ENCODE data around the gene RFXANK.
"Not testable (repeated sequence)": the region's sequence is repeated elsewhere in the genome, so short reads cannot be mapped to it uniquely, and the experiment has no call there.

RFXANK gene, protein sequence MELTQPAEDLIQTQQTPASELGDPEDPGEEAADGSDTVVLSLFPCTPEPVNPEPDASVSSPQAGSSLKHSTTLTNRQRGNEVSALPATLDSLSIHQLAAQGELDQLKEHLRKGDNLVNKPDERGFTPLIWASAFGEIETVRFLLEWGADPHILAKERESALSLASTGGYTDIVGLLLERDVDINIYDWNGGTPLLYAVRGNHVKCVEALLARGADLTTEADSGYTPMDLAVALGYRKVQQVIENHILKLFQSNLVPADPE

DNA sequence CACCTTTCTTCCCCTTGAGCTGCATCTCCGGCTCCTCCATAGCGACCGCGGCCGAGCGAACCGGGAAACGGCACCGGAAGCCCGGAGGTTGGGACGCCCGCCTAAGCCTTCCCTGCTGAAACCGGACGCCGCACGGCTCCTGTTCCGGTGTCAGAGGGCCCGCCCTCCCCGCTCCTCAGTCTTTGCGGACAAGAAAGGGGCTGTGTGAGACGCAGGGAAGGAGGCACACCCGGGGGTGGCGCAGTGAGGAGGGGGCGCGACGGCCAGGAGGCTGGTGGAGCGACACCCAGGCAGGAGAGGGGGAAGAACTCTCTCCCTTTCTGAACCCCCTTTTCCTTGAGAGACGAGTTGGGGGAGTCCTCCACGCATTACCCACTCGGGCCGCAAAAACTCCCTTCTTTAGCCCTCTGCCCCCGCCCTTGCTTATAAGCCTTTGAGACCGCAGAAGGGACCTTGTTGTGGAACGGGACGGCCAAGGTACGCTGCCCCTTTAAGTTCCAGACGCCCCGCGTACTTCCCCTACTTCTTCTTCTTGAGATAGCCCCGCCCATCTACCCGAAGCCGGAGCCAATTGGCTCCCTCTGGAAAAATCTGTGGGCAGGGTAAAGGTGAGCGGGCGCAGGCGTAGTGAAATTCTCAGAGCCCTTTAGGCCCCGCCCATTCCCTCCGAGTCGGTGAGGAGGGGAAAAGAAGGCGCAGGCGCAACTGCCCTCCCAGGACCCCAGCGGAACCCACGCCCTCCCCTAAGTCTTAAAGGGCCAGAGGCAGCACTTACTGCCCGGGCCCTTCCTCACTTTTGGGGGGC is at the start of gene RFXANK, which contains the start of gene BORCS8:
RFXANK (plus strand) TSS at position 181 of the 805 bp plus-strand sequence. CDS start 1,689 bp downstream, outside the sequence.
BORCS8 (minus strand) TSS at position 75 of the 805 bp plus-strand sequence; CDS start at position 40, 35 bp downstream.
- peak; percentile 97 for DNase-seq

DNA sequence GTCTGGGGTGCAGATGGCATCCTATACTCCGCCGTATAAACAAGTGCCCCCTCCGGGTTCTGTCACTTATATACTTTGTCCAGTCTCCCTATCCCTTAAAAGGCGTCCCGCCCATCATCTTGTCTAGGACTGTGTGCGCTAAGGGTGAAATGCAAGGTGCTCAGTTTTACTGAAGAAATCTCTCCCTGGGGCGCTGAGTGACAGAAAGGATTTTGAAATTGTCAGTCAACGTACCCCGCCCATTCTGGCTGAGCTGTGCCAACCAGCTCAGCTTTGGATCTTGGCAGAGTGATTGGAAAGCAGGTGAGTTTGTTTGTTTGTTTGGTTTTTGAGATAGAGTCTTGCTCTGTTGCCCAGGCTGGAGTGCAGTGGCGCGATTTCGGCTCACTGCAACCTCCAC is 49.7 kb upstream of the RFXANK start:
- no peak for DNase-seq

GRCh38 chr19:19145281-19145680 is 46.8 kb upstream of the RFXANK start:
- DNase-seq = no peak

GRCh38 chr19:19145684-19146608 is 46.1 kb upstream of the RFXANK start:
- DNase-seq = peak; percentile 87

DNA sequence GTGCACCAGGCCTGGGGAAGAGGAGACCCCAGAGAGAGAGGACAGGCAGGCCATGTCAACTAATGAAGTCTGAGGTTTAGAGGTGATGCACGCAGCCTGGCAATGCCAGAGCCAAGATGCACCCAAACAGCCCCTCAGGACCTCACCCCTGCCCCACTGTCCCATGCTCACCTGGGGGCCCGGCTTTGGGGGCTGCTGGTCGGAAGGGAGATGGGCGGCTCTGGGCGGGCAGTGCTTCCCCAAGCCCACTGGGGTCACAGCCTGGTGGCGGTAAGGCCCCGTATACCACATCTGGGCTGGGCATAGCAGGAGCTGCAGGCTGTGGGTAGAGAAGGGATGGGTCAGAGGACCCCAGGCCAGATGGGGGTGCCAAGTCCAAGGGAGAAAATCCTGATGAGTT is 45.2 kb upstream of the RFXANK start:
- no peak for DNase-seq

DNA sequence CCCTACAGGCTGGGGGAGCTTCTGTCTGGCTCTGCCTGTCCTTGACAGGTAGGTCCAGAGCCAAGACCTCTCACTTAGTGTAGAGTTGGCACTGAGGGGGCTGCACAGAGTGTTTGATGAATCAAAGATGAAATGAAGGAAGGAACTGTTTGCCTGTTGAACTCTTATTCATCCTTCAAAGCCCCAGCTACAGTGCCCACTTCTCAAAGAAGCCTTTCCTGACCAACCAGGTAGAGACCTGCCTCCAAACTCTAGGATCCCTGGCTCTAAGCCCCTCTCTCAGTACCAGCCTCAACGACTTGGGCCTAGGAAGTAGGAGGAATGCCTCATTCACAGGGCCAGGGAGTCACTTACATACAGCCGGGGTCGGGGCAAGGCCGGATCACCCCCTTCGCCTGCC is 44.7 kb upstream of the RFXANK start:
- DNase-seq = no peak

DNA sequence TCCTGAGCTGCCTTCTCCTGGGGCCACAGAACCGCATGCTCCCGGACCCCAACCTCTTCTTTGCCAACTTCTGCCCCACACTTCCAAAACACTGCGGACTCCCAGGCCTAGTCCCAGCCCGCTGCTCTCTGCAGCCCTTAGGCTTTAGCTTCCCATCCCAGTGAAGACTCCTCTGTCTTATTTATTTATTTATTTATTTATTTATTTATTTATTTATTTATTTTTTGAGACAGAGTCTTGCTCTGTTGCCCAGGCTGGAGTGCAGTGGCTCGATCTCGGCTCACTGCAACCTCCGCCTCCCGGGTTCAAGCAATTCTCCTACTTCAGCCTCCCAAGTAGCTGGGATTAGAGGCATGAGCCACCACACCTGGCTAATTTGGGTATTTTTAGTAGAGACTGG is 43.6 kb upstream of the RFXANK start:
- not testable (repeated sequence) for DNase-seq

DNA sequence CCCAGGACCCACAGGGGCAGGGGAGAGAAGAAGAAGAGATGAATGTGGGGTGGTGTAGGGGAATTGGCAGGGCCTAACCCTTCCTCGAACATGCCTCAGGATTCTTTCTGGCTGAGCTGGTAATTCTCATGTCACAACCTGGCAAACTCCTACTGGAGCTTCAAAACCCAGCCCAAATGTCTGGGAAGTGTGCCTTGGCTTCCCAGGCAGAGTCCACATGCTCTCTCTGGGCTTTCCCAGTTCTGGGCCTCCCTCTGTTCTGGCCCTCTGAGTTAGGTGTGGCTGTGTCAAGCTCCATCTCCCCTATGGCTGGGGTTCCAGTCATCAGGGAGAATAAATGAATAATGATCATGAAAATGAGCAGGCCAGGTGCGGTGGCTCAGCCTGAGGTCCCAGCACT is 42.6 kb upstream of the RFXANK start:
- no peak for DNase-seq

DNA sequence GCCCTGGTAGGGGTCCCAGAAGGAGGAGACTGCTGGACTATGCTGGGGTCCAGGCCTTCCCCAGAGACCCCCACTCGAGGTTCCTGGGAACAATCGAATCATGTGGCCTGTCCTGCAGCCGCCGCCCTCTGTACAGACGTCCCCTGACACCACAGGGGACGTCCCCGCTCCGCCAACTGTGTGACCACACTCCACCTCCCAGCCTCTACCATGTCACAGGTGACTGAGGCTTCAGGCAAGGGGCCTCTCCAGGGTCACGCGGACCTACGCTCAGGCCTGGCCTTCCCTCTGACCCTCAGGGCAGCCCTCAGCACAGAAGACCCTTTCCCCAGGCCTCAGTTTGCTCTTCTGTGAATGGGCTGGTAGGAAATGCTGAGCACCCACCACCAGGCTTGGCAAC is 40.6 kb upstream of the RFXANK start:
- DNase-seq = no peak

- DNase-seq = no peak
Observed at GRCh38 chr19:19152668-19153384, 39.2 kb upstream of the RFXANK start.

DNA sequence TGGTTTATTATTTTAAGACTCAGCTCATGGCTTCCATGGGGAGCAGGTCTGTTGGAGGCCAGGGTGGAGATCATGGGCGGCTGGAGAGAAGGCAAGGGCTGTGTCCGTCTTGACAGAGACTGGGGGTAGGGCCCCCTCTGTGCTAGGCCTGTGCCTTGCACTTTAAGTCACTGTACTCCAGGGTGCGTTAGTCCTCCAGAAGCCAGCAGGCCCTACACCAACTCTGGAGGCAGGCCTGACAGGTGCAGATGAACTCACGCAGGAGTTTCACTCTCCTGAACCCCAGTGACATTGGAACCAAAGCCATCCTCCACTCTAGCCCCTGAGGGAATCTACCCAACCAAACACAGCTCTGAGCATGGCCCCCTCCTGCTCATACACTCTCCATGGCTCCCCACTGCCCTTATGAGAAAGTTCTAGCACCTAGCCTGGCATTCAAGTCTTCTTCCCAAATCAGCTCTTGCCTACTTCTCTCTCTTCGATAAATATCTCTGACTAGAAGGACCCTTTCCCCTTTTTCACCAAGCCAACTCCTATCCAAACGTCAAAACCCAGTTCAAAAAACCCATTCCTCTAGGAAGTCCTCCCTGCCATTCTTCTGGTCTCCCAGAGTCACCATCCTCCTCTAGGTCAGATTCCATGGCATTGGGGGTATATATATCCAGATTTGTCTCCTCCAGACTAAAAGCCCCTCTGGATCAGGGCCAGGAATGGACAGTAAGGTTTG is 37.1 kb upstream of the RFXANK start:
- DNase-seq = no peak

GRCh38 chr19:19155495-19156219 is 36.4 kb upstream of the RFXANK start:
- no peak for DNase-seq

- no peak for DNase-seq
Observed at GRCh38 chr19:19157808-19158207, 34.2 kb upstream of the RFXANK start.

DNA sequence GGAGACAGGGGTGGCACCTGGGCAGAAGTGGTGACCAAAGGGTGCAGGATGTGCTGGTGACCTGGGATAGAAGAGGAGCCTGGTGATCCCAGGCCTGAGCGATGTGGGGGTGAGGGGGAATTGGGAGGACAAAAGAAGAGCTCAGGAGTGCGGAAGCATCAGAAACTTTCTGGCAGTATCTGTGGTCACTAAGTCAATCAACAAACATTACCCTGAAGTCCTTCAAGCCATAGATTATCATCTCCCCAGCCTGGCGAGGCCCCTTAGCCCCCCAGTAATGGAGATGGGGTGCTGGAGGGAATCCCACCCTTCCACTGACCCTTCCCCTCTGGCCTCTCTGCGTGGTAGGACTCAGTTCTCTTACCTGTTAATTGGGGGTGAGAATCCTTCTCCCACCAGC is 32.5 kb upstream of the RFXANK start:
- DNase-seq = no peak

DNA sequence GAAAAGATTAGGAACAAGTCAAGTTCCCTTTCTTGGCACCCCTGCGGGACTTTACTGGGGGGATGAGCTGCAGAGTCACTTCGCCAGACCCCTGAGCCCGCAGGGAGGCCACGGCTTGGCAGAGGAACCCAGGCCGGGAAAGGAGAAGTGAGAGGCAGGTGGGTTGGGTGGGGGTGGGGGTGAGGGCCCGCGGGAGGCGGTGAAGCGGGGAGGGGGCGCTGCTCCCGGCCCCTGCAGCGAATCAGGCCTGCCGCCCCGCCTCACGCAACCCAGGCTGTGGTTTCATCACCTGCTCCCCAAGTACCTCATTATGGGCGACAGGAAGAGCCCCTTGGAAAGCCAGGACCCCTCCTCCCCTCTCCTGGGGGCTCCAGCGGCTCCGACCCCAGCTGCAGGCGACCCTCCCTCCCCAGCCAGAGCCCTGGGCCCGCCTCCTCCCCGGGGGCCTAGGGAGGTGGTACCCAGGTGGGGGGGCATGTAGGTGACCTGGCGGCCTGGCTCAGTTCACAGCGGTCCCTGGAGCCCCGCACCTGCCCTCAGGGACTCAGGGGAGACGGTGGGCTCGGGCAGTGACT is 31.5 kb upstream of the RFXANK start:
- no peak for DNase-seq

GRCh38 chr19:19162495-19162894 is 29.6 kb upstream of the RFXANK start:
- no peak for DNase-seq

DNA sequence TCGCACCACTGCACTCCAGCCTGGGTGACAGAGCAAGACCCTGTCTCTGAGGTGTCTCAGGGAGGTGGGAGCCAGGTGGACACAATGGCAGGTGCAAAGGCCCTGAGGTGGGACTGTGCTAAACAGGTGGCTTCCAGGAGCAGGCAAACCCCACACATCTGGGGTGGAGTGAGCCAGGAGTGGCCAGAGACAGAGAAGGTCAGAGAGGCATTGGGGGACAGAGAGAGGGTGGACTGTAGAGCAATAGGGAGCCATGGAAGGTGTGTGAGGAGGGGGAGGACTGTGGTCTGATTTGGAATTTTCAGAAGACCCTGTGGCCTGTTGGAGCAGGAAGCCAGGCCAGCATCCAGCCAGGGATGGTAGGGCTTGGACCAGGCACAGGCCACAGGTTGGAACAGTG is 26.7 kb upstream of the RFXANK start:
- DNase-seq = no peak

DNA sequence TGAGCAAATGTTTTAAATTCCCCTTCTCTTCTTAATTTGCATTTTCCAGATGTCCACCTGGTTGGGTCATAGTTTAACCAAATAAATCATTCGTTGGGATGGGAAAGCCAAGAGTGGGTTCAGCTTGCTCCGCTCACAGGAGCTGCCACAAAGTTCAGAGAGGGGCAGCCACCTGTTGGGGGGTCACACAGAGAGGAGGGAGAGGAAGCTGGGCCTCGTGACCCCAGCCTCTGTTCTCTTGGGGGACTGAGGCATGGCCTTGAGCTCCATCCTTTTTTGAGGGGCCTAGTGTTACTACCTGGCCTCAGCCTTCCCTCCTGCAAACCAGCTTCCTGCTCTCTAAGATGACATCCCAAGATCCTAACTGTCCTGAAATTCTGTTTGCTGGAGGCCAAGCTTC is 24.4 kb upstream of the RFXANK start:
- DNase-seq = no peak

DNA sequence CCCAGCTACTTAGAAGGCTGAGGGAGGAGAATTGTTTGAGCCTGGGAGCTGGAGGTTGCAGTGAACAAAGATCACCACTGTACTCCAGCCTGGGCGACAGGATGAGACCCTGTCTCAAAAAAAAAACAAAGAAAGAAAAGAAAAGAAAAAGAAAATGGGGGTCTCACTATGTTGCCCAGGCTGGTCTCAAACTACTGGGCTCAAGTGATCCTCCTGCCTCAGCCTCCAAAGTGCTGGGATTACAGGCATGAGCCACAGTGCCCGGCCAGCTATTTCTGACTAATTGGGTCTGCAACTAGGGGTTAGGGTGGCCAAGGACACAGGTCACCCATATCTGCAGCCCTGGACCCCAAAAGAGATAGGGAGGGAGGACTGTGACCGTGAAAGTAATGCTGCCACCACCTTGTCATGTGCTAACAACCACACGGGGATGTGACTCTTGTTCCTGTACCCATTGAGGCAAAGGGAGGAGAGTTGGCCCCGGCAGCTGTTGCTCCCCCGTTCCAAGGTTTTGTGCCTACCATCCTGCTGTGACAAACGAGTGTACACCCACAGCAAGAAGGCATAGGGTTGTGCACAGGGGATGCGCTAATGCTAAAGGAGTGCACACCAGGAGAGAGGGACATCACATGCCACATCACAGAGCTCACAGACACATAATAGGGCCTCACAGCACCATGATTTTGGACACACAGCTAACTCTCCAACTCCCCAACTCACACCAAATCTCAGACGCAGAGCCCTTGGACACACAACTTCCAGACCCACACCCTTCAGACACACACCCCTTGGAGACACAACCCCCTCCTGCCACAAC is 22.6 kb upstream of the RFXANK start:
- no peak for DNase-seq

All from activated T-cell treated with anti-CD3 and anti-CD28 coated beads for 4 hours (primary cell).